HCT116 (cell line): ENCODE results near the gene BRWD1. TPM values are rescaled to one million over a fixed set of nuclear protein-coding genes. Genes with fewer than 3 reads are reported as not detected.

Experiments
- ATAC-seq: fragments of 200-7000 bp; cut with Tn5 transposase; 2 replicates; pipeline ENCODE4 v1.9.1; 2020; ENCODE audit warnings: mild to moderate bottlenecking, moderate library complexity
- BruUV-seq: library from RNA; stranded (reverse); fragments of 400-500 nt; replicated peaks from 2 replicates; lab custom pipeline; 2021; lab: Mats Ljungman, UMichigan
- CTCF ChIA-PET: fragments of 300-600 bp; sonication (Branson Sonifier 250); formaldehyde crosslinking; loops from one replicate; lab custom pipeline; 2021; ENCODE audit warnings: antibody characterized with exemption; lab: Charles Lee
- POLR2A ChIA-PET: fragments of 300-600, 350-600 bp; sonication (Branson Sonifier 250); formaldehyde crosslinking; loops from one replicate; lab custom pipeline; 2021; ENCODE audit warnings: antibody characterized with exemption; lab: Charles Lee
- RAD21 ChIA-PET, 2 experiments: fragments of 300-600 bp; sonication (Branson Sonifier 250); formaldehyde crosslinking; loops; one replicate each; lab custom pipeline; 2023; ENCODE audit warnings: low total read pairs in 2 of 2; ENCODE audit not compliant: uncharacterized antibody in 2 of 2, unreplicated experiment in 2 of 2, low non-redundant PET in 1 of 2; lab: Charles Lee
- DNase-seq: peaks from one replicate; pipeline ENCODE4 v3.0.0-alpha.2; 2010; ENCODE audit warnings: low read depth, low spot score
- H2AFZ ChIP-seq: fragments of 200-600 bp; shearing (Covaris generic), sonication (generic); 2 replicates; pipeline ENCODE4 v1.6.1; 2017; ENCODE audit warnings: low read depth, mixed run types, mixed read lengths, antibody characterized with exemption, low read length; ENCODE audit not compliant: poor library complexity, severe bottlenecking
- H3K27ac ChIP-seq: 2 replicates; pipeline ENCODE4 v1.5.1; 2012; ENCODE audit warnings: low read depth, low read length
- H3K27me3 ChIP-seq: fragments of 200-600 bp; sonication (generic); 2 replicates; pipeline ENCODE4 v1.6.1; 2016; ENCODE audit warnings: mixed run types, low read length, mixed read lengths; ENCODE audit not compliant: insufficient read depth
- H3K36me3 ChIP-seq, 2 experiments: fragments of 200-500 bp in 1 of 2; fragments of 200-600 bp in 1 of 2; sonication (Bioruptor generic) in 1 of 2; sonication (generic) in 1 of 2; 2 replicates each; pipeline versions ENCODE4 v1.5.1 to v1.6.1; 2014 to 2016; ENCODE audit warnings: low read length in 2 of 2, inconsistent platforms in 1 of 2, mixed read lengths in 1 of 2, mixed run types in 1 of 2; ENCODE audit not compliant: insufficient read depth in 2 of 2, control insufficient read depth in 1 of 2
- H3K4me1 ChIP-seq, 2 experiments: fragments of 200-600 bp in 1 of 2; sonication (generic) in 1 of 2; 2 replicates each; pipeline versions ENCODE4 v1.5.1 to v1.6.1; 2012 to 2017; ENCODE audit warnings: low read length in 2 of 2, inconsistent platforms in 1 of 2, mild to moderate bottlenecking in 1 of 2, mixed read lengths in 1 of 2, mixed run types in 1 of 2, moderate library complexity in 1 of 2; ENCODE audit not compliant: insufficient read depth in 2 of 2, control insufficient read depth in 1 of 2
- H3K4me2 ChIP-seq: fragments of 200-600 bp; sonication (generic); 2 replicates; pipeline ENCODE4 v1.6.1; 2017; ENCODE audit warnings: mixed run types, low read length, mixed read lengths
- H3K4me3 ChIP-seq, 2 experiments: fragments of 200-600 bp in 1 of 2; sonication (generic) in 1 of 2; replicated peaks in 1 of 2; 2 replicates each; pipeline ENCODE4 v1.5.1; 2011 to 2016; ENCODE audit warnings: low read length in 2 of 2, control low read depth in 1 of 2, low read depth in 1 of 2, mild to moderate bottlenecking in 1 of 2, mixed read lengths in 1 of 2, mixed run types in 1 of 2
- H3K79me2 ChIP-seq: fragments of 200-600 bp; sonication (generic); 2 replicates; pipeline ENCODE4 v1.6.1; 2017; ENCODE audit warnings: mild to moderate bottlenecking, mixed run types, low read length, moderate library complexity, mixed read lengths; ENCODE audit not compliant: insufficient read depth
- H3K9ac ChIP-seq: fragments of 200-600 bp; sonication (generic); 2 replicates; pipeline ENCODE4 v1.6.1; 2016; ENCODE audit warnings: low read length, mixed read lengths
- H3K9me2 ChIP-seq: fragments of 200-600 bp; sonication (generic), shearing (Covaris generic); 2 replicates; pipeline ENCODE4 v1.6.1; 2017; ENCODE audit warnings: mixed run types, mild to moderate bottlenecking, moderate library complexity; ENCODE audit not compliant: insufficient read depth
- H3K9me3 ChIP-seq, 2 experiments: fragments of 200-500 bp in 1 of 2; fragments of 200-600 bp in 1 of 2; sonication (Bioruptor generic) in 1 of 2; sonication (generic) in 1 of 2; 2 replicates each; pipeline ENCODE4 v1.6.1; 2014 to 2017; ENCODE audit warnings: low read length in 2 of 2, mixed read lengths in 2 of 2, inconsistent platforms in 1 of 2, low read depth in 1 of 2, mild to moderate bottlenecking in 1 of 2, mixed run types in 1 of 2, moderate library complexity in 1 of 2; ENCODE audit not compliant: control insufficient read depth in 1 of 2, insufficient read depth in 1 of 2
- H4K20me1 ChIP-seq: fragments of 200-600 bp; sonication (generic), shearing (Covaris generic); 2 replicates; pipeline ENCODE4 v1.6.1; 2017; ENCODE audit warnings: mixed run types, mild to moderate bottlenecking, moderate library complexity; ENCODE audit not compliant: insufficient read depth
- CEBPB ChIP-seq: IDR thresholded peaks from 2 replicates; pipeline ENCODE4 v1.6.1; 2012; ENCODE audit warnings: low read depth
- CTCF ChIP-seq, 3 experiments: fragments of 200-600 bp in 1 of 3; sonication (generic) in 1 of 3; IDR thresholded peaks in 2 of 3; conservative IDR thresholded peaks in 1 of 3; 2 replicates each; pipeline ENCODE4 v1.5.1; 2012 to 2017; ENCODE audit warnings: low read depth in 2 of 3, low read length in 2 of 3, antibody characterized with exemption in 1 of 3, borderline replicate concordance in 1 of 3, control low read depth in 1 of 3, mild to moderate bottlenecking in 1 of 3, mixed read lengths in 1 of 3, mixed run types in 1 of 3, moderate library complexity in 1 of 3; ENCODE audit not compliant: insufficient read depth in 1 of 3
- EGR1 ChIP-seq: IDR thresholded peaks from 2 replicates; pipeline ENCODE4 v1.6.1; 2012; ENCODE audit warnings: low read depth
- EZH2phosphoT487 ChIP-seq: fragments of 200-600 bp; IDR thresholded peaks from 2 replicates; pipeline ENCODE4 v1.6.1; 2018; ENCODE audit warnings: antibody characterized with exemption, borderline replicate concordance
- JUND ChIP-seq: IDR thresholded peaks from 2 replicates; pipeline ENCODE4 v1.6.1; 2012
- MAX ChIP-seq: IDR thresholded peaks from 2 replicates; pipeline ENCODE4 v1.6.1; 2012
- POLR2A ChIP-seq: IDR thresholded peaks from 2 replicates; pipeline ENCODE4 v1.7.0; 2011; ENCODE audit warnings: borderline replicate concordance; ENCODE audit not compliant: insufficient read depth, insufficient read length; ENCODE audit errors: extremely low read depth
- POLR2AphosphoS5 ChIP-seq: IDR thresholded peaks from 2 replicates; pipeline ENCODE4 v1.6.1; 2011; ENCODE audit warnings: mild to moderate bottlenecking, low read depth, low read length, moderate library complexity
- REST ChIP-seq: IDR thresholded peaks from 2 replicates; pipeline ENCODE4 v1.6.1; 2012; ENCODE audit warnings: low read depth
- TCF7L2 ChIP-seq: IDR thresholded peaks from 2 replicates; pipeline ENCODE4 v1.7.0; 2011; ENCODE audit warnings: borderline replicate concordance, inconsistent platforms; ENCODE audit not compliant: insufficient read depth, insufficient read length; ENCODE audit errors: extremely low read depth
- ZBTB33 ChIP-seq: IDR thresholded peaks from 2 replicates; pipeline ENCODE4 v1.6.1; 2011; ENCODE audit warnings: mild to moderate bottlenecking, low read length, moderate library complexity; ENCODE audit not compliant: insufficient replicate concordance; ENCODE audit errors: extremely low read depth
- intact Hi-C: fragments of 100-400 bp; cut with micrococcal nuclease; formaldehyde crosslinking; loops from 2 replicates; pipeline ENCODE4 v1.10.0; 2022
- total RNA-seq: library from RNA; stranded (reverse); gene quantifications from one replicate; pipeline ENCODE4 v1.2.1, GENCODE V29; 2021; ENCODE audit not compliant: unreplicated experiment

Gene BRWD1
- total RNA-seq, 1 experiment from 2014 or later, result 33.1 TPM

- TF ChIP-seq REST (no peak), MAX (no peak), JUND (no peak), TCF7L2 (no peak), POLR2A (no peak)
These were observed 135.0 kb downstream of the BRWD1 start (continued) for GRCh38 chr21:39178421-39178820.

GRCh38 chr21:39176271-39176709 lies 137.1 kb downstream of the BRWD1 start:
- no peak for DNase-seq
- no peak for ATAC-seq
- Histone ChIP-seq H3K9me2 (no peaks in the 10 kb centered on the region), H2AFZ (no peak overlapping the region), H3K4me1 (no peaks in the 10 kb centered on the region), H3K36me3 (peaks cover 22 to 55% of the 10 kb centered on the region in 2 experiments; a peak in 3 of 4 replicates), H3K4me2 (no peak overlapping the region), H3K27me3 (no peaks in the 10 kb centered on the region), H3K79me2 (peaks cover 65% of the 10 kb centered on the region), H4K20me1 (peaks cover 5% of the 10 kb centered on the region; the same call in 1 of the 2 replicates), H3K9me3 (no peaks in the 10 kb centered on the region), H3K27ac (no peak overlapping the region), H3K4me3 (no peak overlapping the region), H3K9ac (no peak overlapping the region)
- no TSS peak for BruUV-seq
- intact Hi-C loops, result no loop called here
- ChIA-PET RAD21 (no interaction called here), CTCF (interaction anchor here (0.9 to 1.5 kb wide), 3 partner anchors 23 to 671 kb away, joined by 3 to 4 read pairs (median 4); no protein-coding TSS in a partner anchor), POLR2A (no interaction called here)
- no peak for TF ChIP-seq CTCF (IDR thresholded peaks at IDR 0.05 in 2 of 3, conservative IDR thresholded peaks at IDR 0.05 in 1 of 3; ENCODE audit: borderline replicate concordance in 1 of 3, insufficient read depth in 1 of 3, low read depth in 2 of 3, low read length in 2 of 3)
- TF ChIP-seq CEBPB, result no peak
- TF ChIP-seq ZBTB33, result no peak
- no peak for TF ChIP-seq EGR1
- no peak for TF ChIP-seq EZH2phosphoT487
- no peak for TF ChIP-seq TCF7L2
- no peak for TF ChIP-seq JUND
- TF ChIP-seq REST, result no peak
- no peak for TF ChIP-seq POLR2AphosphoS5
